Cerebellar cortex (tissue), 1 donor: ENCODE measurements around the gene ZBTB7C.

ENCODE experiments used
- DNase-seq: peaks from one replicate; pipeline ENCODE4 v3.0.0-alpha.2; 2015; ENCODE audit warnings: low spot score

The ZBTB7C gene

DNA sequence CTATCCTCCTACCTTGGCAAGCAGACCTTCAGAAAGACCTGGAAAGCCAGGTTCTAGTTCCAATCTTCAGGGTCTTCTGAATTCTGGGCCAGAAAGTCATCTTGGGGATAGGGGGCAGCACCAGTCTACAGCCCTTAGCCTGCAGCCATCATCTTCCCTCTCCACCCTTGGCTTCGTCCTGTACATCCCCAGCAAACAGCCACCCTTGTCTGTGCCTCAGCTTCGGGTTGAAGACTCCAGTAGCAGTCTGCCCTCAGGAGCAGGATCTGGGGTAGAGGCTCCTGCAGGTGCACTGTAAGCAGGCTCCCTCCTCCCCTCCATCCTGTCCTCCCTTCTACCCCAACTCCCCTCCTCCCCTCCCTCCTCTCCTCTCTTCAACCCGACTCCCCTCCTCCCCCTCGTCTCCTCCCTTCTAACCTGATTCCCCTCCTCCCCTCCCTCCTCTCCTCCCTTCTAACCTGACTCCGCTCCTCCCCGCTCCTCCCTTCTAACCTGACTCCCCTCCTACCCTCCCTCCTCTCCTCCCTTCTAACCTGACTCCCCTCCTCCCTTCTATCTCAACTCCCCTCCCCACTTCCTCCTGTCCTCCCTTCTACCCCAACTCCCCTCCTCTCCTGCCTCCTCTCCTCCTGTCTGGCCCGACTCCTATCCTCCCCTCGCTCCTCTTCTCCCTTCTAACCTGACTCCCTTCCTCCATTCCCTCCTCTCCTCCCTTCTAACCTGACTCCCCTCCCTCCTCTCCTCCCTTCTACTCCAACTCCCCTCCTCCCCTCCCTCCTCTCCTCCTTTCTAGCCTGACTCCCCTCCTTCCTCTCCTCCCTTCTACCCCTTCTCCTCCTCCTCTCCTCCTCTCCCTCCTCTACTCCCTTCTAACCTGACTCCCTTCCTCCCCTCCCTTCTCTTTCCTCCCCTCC is 388.6 kb downstream of the ZBTB7C start:
- no peak for DNase-seq

DNA sequence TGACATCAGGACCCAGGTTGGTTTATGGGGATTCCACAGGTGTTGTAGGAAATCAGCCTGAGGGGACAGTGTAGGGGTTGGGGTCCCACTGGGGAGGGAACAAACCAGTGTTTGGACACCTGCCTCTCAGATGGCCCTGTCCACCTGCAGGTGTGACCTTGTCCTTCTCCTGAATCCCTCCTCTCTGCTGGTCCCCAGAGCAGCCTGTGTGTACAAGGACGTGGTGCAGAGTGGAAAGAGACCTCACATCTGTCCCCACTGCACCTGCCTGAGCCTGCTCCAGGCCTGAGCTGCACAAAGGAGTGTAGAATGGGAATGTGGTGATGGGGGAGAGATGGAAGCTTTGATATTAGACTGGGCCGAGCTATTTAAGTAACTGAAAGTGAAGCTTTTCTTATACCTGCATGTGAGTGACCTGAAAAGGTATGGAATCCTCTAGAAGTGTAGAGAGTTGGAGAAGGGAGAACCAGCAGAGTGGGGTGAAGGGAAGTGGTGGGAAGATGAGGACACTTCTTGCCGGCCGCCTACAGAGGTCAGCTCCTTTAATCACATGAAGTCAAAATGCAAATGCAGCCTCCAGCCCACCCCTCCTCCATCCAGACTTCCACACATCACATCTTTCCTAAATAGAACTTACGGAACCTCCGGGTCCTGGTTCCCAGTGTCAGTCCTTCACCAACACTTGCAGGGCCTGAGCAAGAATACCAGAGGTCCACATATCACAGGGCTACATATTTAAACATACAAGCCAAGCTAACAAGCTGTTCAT is 389.4 kb downstream of the ZBTB7C start:
- DNase-seq = no peak

DNA sequence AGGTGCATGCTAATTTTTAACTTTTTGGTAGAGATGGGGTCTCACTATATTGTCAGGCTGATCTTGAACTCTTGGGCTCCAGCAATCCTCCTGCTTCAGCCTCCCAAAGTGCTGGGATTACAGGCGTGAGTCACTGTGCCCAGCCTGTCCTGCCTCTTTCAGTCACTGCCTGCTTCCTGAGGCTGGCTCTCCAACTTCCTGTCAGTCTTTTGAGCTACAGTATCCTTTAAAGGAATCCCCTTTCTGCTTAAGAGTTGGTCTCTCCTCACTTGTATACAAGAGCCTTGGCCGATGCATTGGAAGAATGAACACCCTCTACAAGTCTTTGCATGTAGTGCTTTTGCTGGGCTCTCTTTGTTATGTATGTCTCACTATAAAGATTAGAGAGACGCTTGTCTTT is 390.3 kb downstream of the ZBTB7C start:
- no peak for DNase-seq

DNA sequence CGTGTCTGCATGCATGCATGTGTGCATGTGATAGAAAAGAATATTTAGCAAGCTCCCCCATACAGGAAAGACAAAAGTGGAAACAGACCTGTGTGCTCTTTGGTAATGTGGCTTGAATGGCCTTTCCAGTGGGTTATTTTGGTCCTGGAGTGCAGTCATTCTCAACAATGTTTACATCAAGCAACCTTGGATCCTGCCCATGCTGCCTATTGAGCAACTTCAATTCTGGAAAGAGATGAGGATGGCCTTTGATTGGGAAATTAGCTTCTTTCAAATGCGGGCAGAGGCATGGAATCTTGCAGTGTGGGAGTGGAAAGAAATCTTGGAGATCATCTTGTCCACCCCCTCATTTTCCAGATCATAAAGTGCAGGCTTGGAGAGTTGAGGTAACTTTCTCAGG is 391.5 kb downstream of the ZBTB7C start:
- no peak for DNase-seq

DNA sequence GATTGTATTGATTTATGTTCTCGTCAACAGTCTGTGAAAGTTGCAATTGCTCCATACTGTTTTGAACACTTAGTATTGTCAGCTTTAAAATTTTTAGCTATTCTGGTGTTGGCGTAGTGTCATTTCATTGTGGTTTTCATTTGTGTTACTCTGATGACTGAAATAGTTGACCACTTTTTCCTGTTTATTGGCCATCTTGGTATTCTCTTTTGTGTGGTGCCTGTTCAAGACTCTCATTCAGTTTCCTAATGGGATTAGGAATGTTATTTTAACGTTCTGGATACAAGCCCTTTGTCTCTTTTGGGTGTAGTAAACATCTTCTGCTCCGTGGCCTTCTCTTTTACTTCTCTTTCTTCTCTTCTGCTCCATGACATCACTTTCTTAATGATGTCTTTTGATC is 396.0 kb downstream of the ZBTB7C start:
- DNase-seq = no peak

DNA sequence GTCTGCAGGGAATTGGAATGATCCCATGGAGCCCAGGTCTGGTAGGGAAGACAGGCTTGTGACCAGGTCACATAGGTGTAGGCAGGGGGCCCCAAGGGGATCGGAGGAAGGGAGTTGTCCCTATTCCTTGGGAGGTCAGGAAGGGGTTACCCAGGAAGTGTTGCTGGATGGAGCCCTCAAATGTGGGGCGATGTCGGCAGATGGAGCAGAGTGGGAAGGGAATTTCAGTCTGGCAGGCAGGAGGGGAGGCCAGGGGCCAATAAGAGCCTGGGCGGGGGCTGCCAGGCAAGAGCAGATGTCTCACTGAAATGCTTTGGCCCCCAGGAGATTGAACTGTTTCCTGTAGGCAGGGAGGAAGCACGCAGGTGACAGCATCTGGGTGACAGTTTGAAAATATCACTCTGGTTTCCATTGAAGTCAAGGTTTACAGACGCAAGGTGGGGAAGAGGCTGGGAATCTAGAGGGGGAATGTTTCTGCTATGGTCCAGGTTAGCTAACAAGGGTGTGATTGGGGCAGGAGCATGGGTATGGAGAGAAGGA is 397.2 kb downstream of the ZBTB7C start:
- DNase-seq = no peak

DNA sequence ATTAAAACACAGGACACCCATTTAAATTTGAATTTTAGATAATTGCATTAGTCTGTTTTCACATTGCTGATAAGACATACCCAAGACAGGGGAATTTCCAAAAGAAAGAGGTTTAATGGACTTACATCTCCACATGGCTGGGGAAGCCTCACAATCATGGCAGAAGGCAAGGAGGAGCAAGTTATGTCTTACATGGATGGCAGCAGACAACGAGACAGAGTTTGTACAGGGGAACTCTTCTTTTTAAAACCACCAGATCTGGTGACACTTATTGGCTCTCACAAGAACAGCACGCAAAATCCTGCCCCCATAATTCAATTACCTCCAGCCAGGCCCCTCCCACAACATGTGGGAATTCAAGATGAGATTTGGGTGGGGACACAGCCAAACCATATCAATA is 398.9 kb downstream of the ZBTB7C start:
- no peak for DNase-seq

DNA sequence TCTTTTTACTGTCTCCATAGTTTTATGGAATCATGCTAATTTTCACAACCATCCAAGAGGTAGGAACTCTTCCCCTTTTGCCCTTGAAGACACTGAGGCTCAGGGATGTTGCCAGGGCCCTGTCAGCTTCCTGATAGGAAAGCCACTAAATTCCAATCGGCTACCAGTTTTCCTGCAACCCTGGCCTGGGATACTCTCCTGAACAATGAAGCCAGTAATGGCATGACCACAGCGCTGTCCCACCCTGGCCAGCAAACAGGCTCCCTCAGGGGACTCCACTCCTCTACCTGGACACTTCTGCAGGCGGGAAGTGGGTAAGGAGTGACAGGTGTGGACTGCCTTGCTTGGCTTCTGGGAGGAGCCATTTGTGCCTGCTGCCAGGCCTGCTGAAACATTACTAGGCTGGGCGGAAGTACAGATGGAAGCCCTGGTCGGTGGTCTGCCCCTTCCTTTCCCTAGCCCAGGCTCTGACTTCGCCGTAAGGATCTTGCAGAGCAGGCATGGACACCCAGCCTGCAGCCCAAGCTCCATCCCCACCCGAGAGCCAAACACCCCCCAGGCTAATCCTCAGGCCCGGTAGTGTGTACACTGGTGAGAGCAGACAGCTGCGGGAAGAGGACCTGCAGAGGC is 400.0 kb downstream of the ZBTB7C start:
- DNase-seq = no peak

DNA sequence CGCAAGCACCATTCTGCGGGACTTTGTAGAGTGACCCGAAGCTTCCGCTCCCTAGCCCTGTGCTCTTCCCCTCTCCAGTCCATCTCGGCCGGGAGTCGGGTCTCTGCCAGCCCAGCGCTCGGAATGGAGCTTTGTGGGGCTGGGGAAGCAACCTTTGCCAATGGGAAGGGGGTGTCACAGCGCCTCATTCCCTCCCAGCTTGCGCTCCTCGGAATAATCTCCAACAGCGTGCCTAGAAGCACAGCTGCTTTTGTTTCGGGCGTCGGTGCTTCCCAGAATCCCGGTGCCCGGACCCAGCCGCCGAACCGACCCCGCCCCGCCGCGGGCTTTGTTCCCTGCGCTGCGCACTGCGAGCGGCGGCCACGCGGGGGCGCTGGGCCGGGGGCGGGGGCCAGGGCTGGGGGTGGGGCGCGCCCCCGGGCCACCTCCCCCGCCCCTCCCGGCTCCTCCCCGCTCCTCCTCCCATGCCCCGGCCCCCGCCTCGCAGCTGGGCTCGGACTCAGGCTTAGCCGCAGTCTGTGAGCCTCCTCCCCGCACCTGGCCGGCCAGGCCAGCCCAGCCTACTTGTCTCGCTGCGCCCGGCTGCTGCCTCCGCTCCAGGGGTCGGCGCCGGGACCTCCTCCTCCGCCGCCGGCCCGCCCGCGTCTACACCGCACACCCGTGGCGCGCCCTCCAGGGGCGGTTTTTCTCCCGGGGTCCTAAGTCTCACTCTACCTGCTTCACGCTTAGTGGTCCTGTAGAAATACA is 401.1 kb downstream of the ZBTB7C start:
- DNase-seq = peak; percentile 25

DNA sequence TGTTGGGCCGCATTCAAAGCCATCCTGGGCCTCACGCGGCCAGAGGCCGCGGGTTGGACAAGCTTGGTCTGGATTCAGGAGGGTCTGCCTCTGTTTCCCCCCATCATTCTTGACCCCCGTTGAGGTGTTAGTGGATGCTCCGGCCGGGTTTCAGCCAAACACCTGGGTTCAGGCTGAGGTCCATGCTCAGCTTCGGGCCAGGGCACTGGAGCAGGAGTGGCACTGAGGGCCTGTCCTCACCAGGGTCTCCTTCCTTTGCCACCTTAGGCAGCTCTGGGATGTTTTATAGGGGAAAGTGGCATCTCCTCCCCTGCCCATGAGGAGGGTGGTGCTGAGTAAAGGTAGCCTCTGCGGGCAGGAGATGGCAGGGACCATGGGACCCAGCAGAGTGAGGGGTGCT is 401.8 kb downstream of the ZBTB7C start:
- DNase-seq = no peak

DNA sequence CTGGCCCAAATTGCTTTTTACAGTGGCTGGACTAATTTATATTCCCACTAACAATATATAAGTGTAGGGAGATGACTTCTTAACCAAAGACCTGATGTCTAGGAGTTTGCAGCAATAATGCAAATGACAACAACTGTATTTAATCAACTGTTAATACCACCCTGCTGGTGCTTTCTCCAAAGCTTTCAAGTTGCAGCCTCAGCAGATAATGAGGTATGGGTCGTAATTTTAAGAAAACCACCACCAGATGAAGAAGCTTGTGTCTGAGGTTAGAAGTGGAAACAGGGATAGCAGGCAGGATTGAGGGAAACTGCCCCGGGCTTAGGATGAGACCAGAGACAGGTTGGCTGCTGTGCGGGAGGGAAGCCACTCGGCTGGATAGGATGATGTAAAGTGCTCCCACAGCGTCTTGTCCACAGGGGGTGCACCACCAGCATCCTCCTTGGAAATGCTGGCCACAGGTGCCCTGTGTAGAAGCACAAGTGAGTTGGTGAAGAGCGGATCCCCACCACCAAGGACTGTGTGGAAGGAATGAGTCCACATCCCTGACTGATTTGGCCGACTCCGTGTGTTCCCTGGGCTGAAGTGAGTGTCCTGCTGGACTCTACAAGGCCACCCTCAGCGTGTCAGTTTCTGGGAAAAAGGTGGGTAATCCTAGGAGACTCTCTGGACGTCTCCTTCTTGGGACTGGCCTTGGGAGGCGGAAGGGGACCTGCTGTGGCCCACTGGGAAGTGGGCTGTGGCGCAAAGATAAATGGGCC is 402.6 kb downstream of the ZBTB7C start:
- no peak for DNase-seq

DNA sequence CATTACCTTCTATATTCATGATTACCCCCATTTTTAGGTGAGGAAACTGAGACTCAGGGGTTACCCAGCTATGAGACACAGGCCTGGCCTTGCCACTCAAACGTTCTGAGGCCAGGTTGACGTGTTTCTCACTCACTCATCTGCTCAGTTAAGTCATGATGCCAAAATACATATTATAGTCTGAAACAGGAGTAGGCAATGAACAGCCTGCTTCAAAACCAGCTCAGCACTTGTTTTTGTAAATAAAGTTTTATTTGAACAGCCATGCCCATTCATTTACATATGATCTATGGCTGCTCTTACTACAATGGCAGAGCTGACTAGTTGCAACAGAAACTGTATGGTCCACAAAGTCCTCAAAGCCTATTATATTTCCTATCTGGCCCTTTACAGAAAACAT is 404.6 kb downstream of the ZBTB7C start:
- no peak for DNase-seq

DNA sequence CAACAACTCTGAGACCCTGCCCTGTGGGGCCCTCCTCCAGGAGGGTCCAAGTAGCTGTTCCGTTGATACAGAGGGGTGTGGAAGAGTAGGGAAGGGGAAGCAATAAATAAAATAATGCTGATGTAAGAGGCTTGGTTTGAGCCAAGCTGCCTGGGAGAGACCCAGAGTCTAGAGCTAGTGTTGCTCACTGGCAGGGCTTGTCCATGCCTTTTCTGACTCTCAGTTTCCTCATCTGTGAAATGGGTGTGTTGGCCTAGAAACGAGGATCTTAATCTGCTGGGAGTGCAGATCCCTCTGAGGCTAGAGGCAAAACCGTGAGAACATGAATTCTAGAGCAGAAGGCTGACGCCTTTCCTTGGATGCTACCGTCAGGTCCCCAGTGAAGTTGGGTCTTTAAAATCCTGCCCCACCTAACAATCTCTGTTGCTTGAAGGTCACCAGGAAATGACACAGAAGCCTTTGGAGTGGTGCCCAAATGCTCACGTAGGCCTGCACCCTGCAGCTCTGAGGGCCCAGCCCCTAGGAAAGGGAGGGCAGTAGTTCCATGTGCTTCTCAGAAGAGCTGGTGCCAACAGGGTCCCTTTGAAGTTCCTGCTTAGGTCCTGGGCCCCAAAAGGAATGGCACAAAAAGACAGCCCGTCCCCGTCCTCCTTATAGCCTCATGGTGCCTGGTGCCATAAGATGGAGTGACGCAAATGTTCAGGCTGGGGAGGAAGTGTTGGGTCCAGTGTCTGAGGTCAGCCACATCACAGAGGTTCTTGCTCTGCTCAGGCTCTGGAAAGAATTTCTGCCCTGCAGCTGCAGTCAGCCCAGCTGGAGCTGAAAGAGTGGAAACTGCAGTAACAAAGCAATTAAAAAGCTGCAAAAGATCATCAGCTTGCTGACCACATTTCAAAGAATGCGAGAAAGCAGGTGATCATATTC is 405.5 kb downstream of the ZBTB7C start:
- no peak for DNase-seq

DNA sequence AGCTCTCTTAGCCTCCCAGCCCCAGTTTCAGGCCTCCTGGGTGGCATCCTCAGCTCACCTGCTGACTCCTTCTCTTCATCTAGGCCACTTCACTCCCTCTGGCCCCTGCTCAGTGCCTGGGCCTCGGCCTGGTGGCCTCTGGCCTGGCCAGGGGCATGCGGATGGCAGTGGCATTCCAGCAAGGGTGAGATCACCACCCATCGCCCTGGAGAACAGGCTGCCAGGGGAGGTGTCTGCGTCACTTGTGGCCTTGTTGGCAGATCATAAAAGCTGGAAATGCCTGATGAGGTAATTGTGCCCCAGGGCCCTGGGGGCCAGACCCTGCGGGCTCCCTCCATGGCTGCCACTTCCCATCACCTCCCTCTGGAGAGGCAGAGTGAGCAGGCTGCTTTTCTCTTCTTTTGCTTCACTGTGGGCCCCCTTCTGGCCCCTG is 406.2 kb downstream of the ZBTB7C start:
- no peak for DNase-seq

DNA sequence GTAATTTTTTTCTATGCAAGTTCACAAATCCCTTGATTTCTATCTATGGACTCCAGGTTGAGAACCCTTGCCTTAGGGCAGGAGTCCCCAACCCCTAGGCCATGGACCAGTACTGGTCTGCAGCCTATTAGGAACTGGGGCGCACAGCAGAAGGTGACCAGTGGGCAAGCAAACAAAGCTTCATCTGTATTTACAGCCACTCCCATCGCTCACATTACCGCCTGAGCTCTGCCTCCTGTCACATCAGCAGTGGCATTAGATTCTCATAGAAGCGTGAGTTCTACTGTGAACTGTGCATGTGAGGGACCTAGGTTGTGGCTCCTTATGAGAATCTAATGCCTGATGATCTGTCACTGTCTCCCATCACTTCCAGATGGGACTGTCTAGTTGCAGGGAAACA is 408.5 kb downstream of the ZBTB7C start:
- no peak for DNase-seq

DNA sequence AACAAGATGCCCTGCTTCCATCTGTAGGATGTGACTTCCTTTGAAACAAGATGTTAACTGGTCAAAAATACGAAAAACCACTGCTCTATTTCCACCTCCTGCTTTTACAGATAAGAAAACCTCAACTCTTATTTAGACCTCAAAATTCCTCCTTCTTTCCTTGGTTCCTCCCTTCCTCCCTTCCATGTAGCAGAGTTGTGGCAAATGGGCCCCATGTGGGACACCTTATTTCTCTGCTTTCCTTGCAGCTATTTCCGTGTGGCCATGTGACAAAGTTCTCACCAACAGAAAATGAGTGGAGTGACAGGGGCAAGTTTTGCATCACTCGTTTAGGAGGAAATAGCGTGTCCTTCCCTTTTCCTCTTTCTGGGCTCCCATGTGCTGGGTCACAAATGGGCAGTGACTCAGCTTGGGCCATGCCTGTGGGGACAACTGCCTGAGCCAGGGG is 409.4 kb downstream of the ZBTB7C start:
- no peak for DNase-seq

DNA sequence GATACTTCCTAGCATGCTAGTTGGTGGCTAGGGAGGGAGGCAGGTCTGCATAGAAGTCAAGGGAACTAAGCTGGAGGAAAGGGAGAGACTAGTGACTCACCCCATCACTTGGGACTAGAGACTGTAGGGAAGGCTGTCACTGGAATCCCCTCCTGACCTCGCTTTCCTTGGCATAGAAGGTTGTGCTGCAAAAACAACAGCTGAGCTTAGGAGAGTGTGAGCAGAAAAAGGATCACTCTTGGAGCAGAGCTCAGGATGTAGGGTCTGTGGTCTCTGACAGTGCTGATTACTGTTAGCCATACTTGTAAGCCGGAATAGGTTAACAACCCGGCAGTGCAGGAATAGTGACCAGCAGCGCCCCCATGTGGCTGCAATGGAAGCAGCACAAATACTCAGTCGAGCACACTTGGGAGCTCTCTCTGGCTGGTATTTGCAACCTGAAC is 411.8 kb downstream of the ZBTB7C start:
- DNase-seq = no peak

DNA sequence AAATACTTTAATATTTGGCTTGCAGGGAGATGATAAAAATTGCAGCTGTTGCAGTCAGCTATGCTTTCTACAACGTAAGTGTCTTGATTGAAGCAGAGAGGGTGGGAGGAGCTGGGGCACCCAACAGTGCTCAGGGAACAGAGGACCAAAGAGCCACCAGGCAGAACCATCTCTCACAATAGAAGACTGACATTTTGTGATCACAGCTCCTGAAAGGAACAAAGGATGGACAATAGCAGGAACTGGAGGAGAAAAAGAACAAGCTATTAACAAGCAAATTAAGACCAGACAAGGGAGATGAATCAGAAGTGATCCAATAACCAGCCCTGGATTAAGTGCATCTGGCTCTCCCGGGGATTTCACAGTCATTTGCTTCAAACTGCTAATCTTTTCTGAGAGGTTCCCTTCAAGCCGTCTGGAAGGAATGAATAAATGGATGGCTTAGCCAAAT is 413.1 kb downstream of the ZBTB7C start:
- peak; percentile 30 for DNase-seq

DNA sequence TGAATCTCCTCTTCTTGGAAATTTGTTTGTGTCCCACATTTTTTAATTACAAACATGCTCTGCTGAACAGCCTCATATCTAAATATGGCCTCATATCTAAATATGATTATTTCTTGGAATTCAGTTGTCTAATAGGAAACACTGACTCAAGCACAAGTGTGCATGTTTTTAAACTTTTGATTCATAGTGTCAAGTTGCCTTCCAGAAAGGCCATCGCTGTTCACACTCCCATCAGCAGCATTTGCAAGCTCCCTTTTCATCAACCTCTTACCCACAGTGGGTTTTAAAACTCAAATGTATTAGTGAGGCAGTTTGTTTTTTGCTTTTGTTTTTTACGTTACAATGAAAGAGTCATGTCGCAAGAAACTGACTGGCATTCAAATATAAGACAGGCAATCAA is 413.5 kb downstream of the ZBTB7C start:
- DNase-seq = no peak

DNA sequence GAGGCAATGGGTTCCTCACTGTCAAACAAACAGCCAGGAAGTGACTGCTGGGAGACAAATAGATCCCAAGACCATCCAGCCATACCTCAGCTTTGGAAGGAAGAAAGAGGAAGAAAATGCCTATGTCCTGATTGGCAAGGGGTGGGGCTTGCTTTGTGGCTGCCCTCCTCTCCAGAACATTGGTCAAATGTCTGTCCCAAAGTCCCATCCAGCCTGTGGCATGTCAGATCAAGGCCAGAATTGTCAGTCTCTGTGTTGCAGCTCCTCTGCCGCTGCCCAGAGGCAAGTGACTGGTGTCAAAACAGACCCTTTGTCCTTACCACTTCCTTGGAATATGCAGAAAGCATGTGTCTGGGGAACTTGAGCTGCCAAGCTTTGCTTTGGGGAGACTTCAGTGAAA is 415.8 kb downstream of the ZBTB7C start:
- DNase-seq = no peak
